Activated T-cell treated with anti-CD3 and anti-CD28 coated beads for 4 hours (primary cell): Measurements from ENCODE around the gene KCNH8.

Experiments used
- DNase-seq: peaks from one replicate; pipeline ENCODE4 v3.0.0-alpha.2; 2020

KCNH8 gene

GRCh38 chr3:19394946-19395345 lies 246.6 kb downstream of the KCNH8 start:
- no peak for DNase-seq

- no peak for DNase-seq
Measured at GRCh38 chr3:19396726-19397125, 248.4 kb downstream of the KCNH8 start.

GRCh38 chr3:19399356-19399755 lies 251.0 kb downstream of the KCNH8 start:
- DNase-seq = no peak

GRCh38 chr3:19399836-19400235 lies 251.5 kb downstream of the KCNH8 start:
- DNase-seq = no peak

- no peak for DNase-seq
Measured at GRCh38 chr3:19420159-19420558, 271.8 kb downstream of the KCNH8 start.

GRCh38 chr3:19425825-19426224 lies 277.5 kb downstream of the KCNH8 start:
- no peak for DNase-seq

GRCh38 chr3:19427422-19428149 lies 279.3 kb downstream of the KCNH8 start:
- DNase-seq = no peak

GRCh38 chr3:19428729-19429128 lies 280.4 kb downstream of the KCNH8 start:
- no peak for DNase-seq

- DNase-seq = no peak
Measured at GRCh38 chr3:19432669-19433068, 284.4 kb downstream of the KCNH8 start.

- no peak for DNase-seq
Measured at GRCh38 chr3:19436746-19437145, 288.4 kb downstream of the KCNH8 start.

- no peak for DNase-seq
Measured at GRCh38 chr3:19439944-19440343, 291.6 kb downstream of the KCNH8 start.

- no peak for DNase-seq
Measured at GRCh38 chr3:19446138-19446537, 297.8 kb downstream of the KCNH8 start.

GRCh38 chr3:19446687-19447086 lies 298.4 kb downstream of the KCNH8 start:
- DNase-seq = no peak

GRCh38 chr3:19455546-19455945 lies 307.2 kb downstream of the KCNH8 start:
- no peak for DNase-seq

- no peak for DNase-seq
Measured at GRCh38 chr3:19456738-19457137, 308.4 kb downstream of the KCNH8 start.

GRCh38 chr3:19457449-19457848 lies 309.1 kb downstream of the KCNH8 start:
- DNase-seq = no peak

GRCh38 chr3:19467761-19468160 lies 319.5 kb downstream of the KCNH8 start:
- no peak for DNase-seq

GRCh38 chr3:19471138-19471537 lies 322.8 kb downstream of the KCNH8 start:
- no peak for DNase-seq

GRCh38 chr3:19473971-19474580 lies 325.8 kb downstream of the KCNH8 start:
- DNase-seq = no peak

- no peak for DNase-seq
Measured at GRCh38 chr3:19476281-19476680, 328.0 kb downstream of the KCNH8 start.

- DNase-seq = no peak
Measured at GRCh38 chr3:19485267-19485666, 337.0 kb downstream of the KCNH8 start.

GRCh38 chr3:19487386-19487785 lies 339.1 kb downstream of the KCNH8 start:
- DNase-seq = no peak

GRCh38 chr3:19488939-19489338 lies 340.6 kb downstream of the KCNH8 start:
- DNase-seq = no peak

- no peak for DNase-seq
Measured at GRCh38 chr3:19489936-19490335, 341.6 kb downstream of the KCNH8 start.

- no peak for DNase-seq
Measured at GRCh38 chr3:19506171-19506570, 357.9 kb downstream of the KCNH8 start.
